ENCODE data around the gene DMXL1.

DNA sequence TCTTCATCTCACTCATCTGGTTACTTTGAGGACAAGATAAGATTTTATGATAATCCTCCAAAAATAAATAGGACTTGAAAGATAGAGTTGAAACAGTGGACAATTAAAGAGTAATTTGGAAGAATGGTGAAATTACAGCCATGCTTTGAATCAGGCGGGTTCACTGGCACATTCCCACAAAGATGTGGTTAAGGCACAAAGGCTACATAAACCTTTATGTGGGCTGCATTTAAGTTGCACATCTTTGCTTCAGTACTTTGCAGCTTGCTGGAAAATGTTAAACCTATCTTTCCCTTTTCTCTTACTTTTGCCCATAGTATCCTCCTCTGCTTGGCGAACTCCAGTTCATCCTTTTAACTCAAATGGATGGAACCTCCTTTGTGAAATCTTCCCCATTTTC, 192.8 kb downstream of the DMXL1 start:
- TF ChIP-seq CTCF (conservative IDR thresholded peaks at IDR 0.05) (no peak), ZFX (IDR thresholded peaks at IDR 0.05) (no peak)
